ENCODE measurements around the gene MISP3. TPM values are rescaled to one million over a fixed set of nuclear protein-coding genes. Genes with fewer than 3 reads are reported as not detected.

MISP3 gene
- total and polyA plus RNA-seq, 2 of the 8 experiments (the other 6 are each of a cell fraction or from before 2014, with no cell fraction given), result 0.74 to 1.4 TPM

DNA sequence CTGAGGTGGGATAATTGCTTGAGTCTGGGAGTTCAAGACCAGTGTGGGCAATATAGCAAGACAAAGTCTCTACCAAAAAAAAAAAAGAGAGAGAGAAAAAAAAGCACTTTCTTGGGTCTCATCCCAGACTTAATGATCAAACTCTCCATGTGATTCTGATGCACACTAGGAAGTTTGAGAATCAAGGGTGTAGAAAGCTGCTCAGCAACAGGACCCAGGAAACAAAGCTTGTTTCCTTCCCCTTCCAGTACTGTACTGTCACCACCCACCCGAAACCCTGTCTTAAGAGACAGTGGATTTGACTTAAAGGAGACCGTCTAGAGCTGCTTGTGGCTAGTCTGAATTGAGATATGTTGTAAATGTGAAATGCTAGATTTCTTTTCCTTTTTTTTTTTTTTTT lies 5.8 kb downstream of the MISP3 start:
- Histone ChIP-seq H3K4me1 (replicated peaks in 1 of 4; ENCODE audit: control insufficient read depth in 3 of 4, insufficient read depth in 4 of 4, low read length in 3 of 4) (peaks cover 3 to 13% (median 8%) of the 10 kb centered on the region in 4 experiments; a peak in 6 of 7 replicates), H3K4me3 (ENCODE audit: extremely low read depth in 1 of 4, insufficient read depth in 2 of 4, low read depth in 3 of 4, low read length in 4 of 4) (no peak overlapping the region), H3K18ac (ENCODE audit: extremely low read depth, low read length) (no peak overlapping the region), H3K23ac (ENCODE audit: insufficient read length) (no peak overlapping the region), H4K8ac (ENCODE audit: extremely low read depth, insufficient read depth, low read length) (no peak overlapping the region), H3K4ac (replicated peaks; ENCODE audit: insufficient read length, low read depth, low read length) (no peak overlapping the region), H3K9me3 (ENCODE audit: insufficient read depth in 2 of 2, low read depth in 1 of 2, low read length in 1 of 2) (no peaks in the 10 kb centered on the region), H2BK5ac (ENCODE audit: low read depth, low read length) (no peak overlapping the region), H3K9ac (replicated peaks in 1 of 4; ENCODE audit: extremely low read depth in 1 of 4, low read depth in 3 of 4, low read length in 3 of 4) (no peak overlapping the region), H2AFZ (ENCODE audit: low read length) (no peak overlapping the region), H2BK20ac (ENCODE audit: low read length) (no peak overlapping the region), H3K27ac (ENCODE audit: low read depth, low read length) (no peak overlapping the region), H4K20me1 (replicated peaks in 1 of 2; ENCODE audit: control insufficient read depth in 1 of 2, insufficient read depth in 2 of 2, low read length in 2 of 2) (no peaks in the 10 kb centered on the region), H3K4me2 (ENCODE audit: insufficient read depth in 1 of 2, low read depth in 2 of 2, low read length in 2 of 2) (no peak overlapping the region), H3K27me3 (replicated peaks in 1 of 4; ENCODE audit: control insufficient read depth in 3 of 4, extremely low read depth in 1 of 4, insufficient read depth in 3 of 4, low read length in 3 of 4) (peaks cover 7 to 32% (median 17%) of the 10 kb centered on the region in 4 experiments), H3K36me3 (ENCODE audit: control insufficient read depth in 2 of 4, insufficient read depth in 4 of 4, low read length in 3 of 4) (no peaks in the 10 kb centered on the region), H3K79me2 (ENCODE audit: control insufficient read depth in 1 of 2, insufficient read depth in 2 of 2, low read length in 2 of 2) (no peaks in the 10 kb centered on the region), H3K14ac (ENCODE audit: insufficient read length) (no peak overlapping the region), H2BK12ac (ENCODE audit: low read depth, low read length) (no peak overlapping the region), H2BK120ac (replicated peaks; ENCODE audit: low read depth, low read length) (no peak overlapping the region), H3K56ac (replicated peaks; ENCODE audit: insufficient read length, low read depth, low read length) (no peak overlapping the region), H2BK15ac (ENCODE audit: low read length) (no peak overlapping the region), H2AK5ac (ENCODE audit: low read depth, low read length) (no peak overlapping the region), H3K23me2 (ENCODE audit: low read depth, low read length) (peaks cover 12% of the 10 kb centered on the region; the same call in 1 of the 2 replicates), H4K5ac (ENCODE audit: insufficient read length, low read depth, low read length) (no peak overlapping the region), H4K91ac (replicated peaks; ENCODE audit: insufficient read length, low read length) (no peak overlapping the region), H3K79me1 (ENCODE audit: low read depth, low read length) (no peaks in the 10 kb centered on the region)
- FAIRE-seq, result no peak
- DNase-seq (ENCODE audit: low read depth in 1 of 2, low spot score in 2 of 2), result no peak
- 84% methylated on average over 2 of the region's 2 CpGs; no CpG with 5 or more reads in 1 of the 2 experiments for WGBS, 2 experiments (ENCODE audit: extremely low coverage in 1 of 2, insufficient coverage in 1 of 2, insufficient read length in 1 of 2, insufficient replicate concordance in 2 of 2, low coverage in 1 of 2, low lambda C conversion rate in 2 of 2, missing lambda C conversion rate in 1 of 2)
- ChIA-PET POLR2A (ENCODE audit: partially characterized antibody) (no interaction called here), CTCF (ENCODE audit: partially characterized antibody) (interaction anchor here (0.6 to 11.2 kb wide), 6 partner anchors 19 to 177 kb away, joined by 3 to 75 read pairs (median 4); partner anchors contain the start of genes IL27RA and PALM3)
- TF ChIP-seq EGR1 (IDR thresholded peaks at IDR 0.05; ENCODE audit: borderline replicate concordance, low read depth, low read length) (no peak), SRF (IDR thresholded peaks at IDR 0.05; ENCODE audit: low read depth, low read length) (no peak), RBBP5 (IDR thresholded peaks at IDR 0.05; ENCODE audit: borderline replicate concordance, low read depth, low read length) (no peak), NRF1 (IDR thresholded peaks at IDR 0.05; ENCODE audit: low read depth, low read length) (no peak), CBX5 (IDR thresholded peaks at IDR 0.05; ENCODE audit: low read depth, low read length) (no peak)
- TF ChIP-seq, protein P1, sequence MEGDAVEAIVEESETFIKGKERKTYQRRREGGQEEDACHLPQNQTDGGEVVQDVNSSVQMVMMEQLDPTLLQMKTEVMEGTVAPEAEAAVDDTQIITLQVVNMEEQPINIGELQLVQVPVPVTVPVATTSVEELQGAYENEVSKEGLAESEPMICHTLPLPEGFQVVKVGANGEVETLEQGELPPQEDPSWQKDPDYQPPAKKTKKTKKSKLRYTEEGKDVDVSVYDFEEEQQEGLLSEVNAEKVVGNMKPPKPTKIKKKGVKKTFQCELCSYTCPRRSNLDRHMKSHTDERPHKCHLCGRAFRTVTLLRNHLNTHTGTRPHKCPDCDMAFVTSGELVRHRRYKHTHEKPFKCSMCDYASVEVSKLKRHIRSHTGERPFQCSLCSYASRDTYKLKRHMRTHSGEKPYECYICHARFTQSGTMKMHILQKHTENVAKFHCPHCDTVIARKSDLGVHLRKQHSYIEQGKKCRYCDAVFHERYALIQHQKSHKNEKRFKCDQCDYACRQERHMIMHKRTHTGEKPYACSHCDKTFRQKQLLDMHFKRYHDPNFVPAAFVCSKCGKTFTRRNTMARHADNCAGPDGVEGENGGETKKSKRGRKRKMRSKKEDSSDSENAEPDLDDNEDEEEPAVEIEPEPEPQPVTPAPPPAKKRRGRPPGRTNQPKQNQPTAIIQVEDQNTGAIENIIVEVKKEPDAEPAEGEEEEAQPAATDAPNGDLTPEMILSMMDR (IDR thresholded peaks at IDR 0.05; ENCODE audit: control extremely low read depth in 1 of 3, insufficient read depth in 1 of 3, low read depth in 1 of 3, low read length in 3 of 3), result no peak
